Fibroblast of skin of right quadriceps (primary cell): ENCODE measurements around the gene ARHGAP23.
"Not testable (repeated sequence)": the region's sequence is repeated elsewhere in the genome, so short reads cannot be mapped to it uniquely, and the experiment has no call there.

Experiments
- DNase-seq: peaks from one replicate; pipeline ENCODE4 v3.0.0-alpha.2; 2013

Gene ARHGAP23

GRCh38 chr17:38463451-38463858, 35.2 kb downstream of the ARHGAP23 start:
- no peak for DNase-seq

GRCh38 chr17:38464251-38464722, 36.0 kb downstream of the ARHGAP23 start:
- DNase-seq = no peak

- DNase-seq = peak; percentile 94
Observed at GRCh38 chr17:38464723-38465390, 36.6 kb downstream of the ARHGAP23 start.

- peak; percentile 63 for DNase-seq
Observed at GRCh38 chr17:38465391-38466345, 37.4 kb downstream of the ARHGAP23 start.

- DNase-seq = no peak
Observed at GRCh38 chr17:38466346-38467315, 38.4 kb downstream of the ARHGAP23 start.

GRCh38 chr17:38467491-38467890, 39.2 kb downstream of the ARHGAP23 start:
- no peak for DNase-seq

GRCh38 chr17:38469875-38470274, 41.6 kb downstream of the ARHGAP23 start:
- DNase-seq = peak; percentile 87

GRCh38 chr17:38471253-38471652, 43.0 kb downstream of the ARHGAP23 start:
- DNase-seq = not testable (repeated sequence)

GRCh38 chr17:38474666-38475065, 46.4 kb downstream of the ARHGAP23 start:
- DNase-seq = peak; percentile 50

GRCh38 chr17:38476549-38476948, 48.3 kb downstream of the ARHGAP23 start:
- DNase-seq = no peak

- not testable (repeated sequence) for DNase-seq
Observed at GRCh38 chr17:38477417-38477816, 49.2 kb downstream of the ARHGAP23 start.

GRCh38 chr17:38477951-38478350, 49.7 kb downstream of the ARHGAP23 start:
- not testable (repeated sequence) for DNase-seq

- not testable (repeated sequence) for DNase-seq
Observed at GRCh38 chr17:38478667-38479066, 50.4 kb downstream of the ARHGAP23 start.

- not testable (repeated sequence) for DNase-seq
Observed at GRCh38 chr17:38482039-38482699, 53.9 kb downstream of the ARHGAP23 start.

GRCh38 chr17:38482700-38483043, 54.4 kb downstream of the ARHGAP23 start:
- DNase-seq = not testable (repeated sequence)

- peak; percentile 72 for DNase-seq
Observed at GRCh38 chr17:38484242-38485145, 56.2 kb downstream of the ARHGAP23 start.

- no peak for DNase-seq
Observed at GRCh38 chr17:38485146-38485468, 56.8 kb downstream of the ARHGAP23 start.

- not testable (repeated sequence) for DNase-seq
Observed at GRCh38 chr17:38485681-38486298, 57.5 kb downstream of the ARHGAP23 start.

- not testable (repeated sequence) for DNase-seq
Observed at GRCh38 chr17:38489774-38490173, 61.5 kb downstream of the ARHGAP23 start.

GRCh38 chr17:38491346-38492066, 63.2 kb downstream of the ARHGAP23 start:
- not testable (repeated sequence) for DNase-seq
